HG03571 (cell line): ENCODE data around the gene EXOC6.
"Not testable (repeated sequence)": the region's sequence is repeated elsewhere in the genome, so short reads cannot be mapped to it uniquely, and the experiment has no call there.

Experiments
- ATAC-seq: cut with Tn5 transposase; IDR thresholded peaks from one replicate; pipeline ENCODE4 v1.9.1; 2021; ENCODE audit not compliant: unreplicated experiment

EXOC6 gene

DNA sequence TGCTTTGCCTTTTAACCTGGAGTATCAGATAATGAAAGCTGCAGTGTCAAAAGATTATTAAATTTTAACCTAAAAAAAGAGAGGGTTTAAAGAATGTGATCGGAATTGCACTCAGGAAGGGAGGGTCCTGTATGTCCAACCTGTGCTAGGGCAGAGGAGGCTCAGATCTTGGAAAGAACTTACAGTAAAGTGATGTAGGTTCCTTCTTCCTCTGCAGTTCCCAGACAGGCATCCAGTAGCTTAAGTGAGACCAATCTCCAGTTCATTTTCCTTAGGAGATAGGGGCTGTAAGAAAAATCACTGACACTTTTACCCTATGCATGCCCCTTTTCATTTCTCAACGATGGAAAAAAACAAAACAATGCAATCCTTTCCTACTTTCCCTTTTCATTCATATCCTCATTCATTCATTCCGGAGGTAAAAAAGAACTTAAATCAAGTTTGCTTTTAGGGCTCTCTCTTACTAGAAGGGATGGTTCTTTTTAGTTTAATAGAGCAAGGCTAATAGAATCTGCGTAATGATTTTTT lies 28.3 kb downstream of the EXOC6 start:
- no peak for ATAC-seq

DNA sequence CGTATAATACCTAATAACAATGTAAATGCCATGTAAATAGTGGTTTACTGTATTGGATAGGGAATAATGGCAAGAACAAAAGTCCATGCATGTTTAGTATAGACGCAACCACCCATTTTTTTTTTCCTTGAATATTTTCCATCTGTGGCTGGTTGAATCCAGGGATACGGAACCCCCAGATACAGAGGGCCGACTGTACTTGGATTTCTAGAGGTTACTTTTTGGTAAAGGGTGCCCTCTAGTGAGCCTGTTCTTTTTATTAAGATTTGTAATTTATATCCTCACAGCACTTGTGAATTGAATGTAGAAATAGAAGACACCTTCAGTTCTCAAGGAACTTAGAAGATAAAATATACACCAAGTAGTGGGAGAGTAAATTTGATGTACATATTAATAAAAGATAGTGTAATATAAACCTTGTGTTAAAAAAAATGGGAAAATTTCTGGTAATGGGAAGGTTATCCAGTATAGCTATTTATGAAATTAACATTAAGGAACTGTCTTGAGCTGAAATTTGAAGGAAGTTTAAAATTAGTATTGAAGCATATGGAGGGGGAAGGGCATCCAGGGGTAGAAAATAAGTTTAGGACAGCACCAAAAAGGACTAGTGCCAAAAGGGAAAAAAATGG lies 32.0 kb downstream of the EXOC6 start:
- ATAC-seq: no peak

DNA sequence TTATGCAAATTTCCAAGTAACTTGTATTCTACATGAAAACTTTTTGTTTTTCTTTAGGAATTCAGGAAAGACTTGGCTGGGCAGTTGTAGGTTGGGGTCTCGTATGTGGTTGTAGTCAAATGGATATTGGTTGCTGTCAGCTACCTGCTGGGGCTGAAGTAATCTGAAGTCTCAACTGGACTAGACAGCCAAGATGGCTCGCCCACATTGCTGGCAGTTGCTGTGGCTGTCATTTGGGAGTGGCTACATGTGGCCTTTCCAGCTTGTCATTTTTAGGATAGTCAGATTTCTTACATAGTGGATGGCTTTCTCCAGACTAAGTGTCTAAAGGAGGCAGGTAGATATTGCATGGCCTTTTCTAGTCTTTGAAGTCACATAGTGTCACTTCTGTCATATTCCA lies 32.6 kb downstream of the EXOC6 start:
- no peak for ATAC-seq

DNA sequence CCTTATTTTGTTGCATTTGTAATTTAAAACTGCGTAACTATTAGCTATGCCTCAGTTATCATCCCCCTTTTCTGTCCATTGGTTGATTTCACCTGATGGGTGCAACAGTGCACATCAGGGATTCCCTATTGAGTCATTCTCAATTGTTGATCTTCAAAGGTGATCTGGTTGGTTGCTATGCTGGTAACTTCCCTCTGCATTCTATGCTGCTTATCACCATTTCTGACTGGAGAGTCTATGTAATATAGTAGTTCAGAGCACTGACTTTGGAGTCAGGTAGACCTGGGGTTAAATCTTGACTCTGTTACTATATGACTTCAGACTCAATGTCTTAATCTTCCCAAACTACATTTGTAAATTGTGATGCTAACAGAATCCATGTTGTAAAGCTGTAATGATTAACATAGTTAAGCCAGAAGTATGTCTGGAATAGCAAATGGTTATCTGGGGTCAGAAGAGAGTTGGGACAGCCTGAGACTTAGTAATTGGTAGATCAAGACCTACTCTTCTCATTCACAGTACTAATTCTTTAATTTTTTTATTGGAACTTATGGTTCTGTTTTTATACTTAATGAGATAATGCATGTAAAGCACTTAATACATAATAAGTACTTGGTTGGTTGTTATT lies 38.1 kb downstream of the EXOC6 start:
- no peak for ATAC-seq

DNA sequence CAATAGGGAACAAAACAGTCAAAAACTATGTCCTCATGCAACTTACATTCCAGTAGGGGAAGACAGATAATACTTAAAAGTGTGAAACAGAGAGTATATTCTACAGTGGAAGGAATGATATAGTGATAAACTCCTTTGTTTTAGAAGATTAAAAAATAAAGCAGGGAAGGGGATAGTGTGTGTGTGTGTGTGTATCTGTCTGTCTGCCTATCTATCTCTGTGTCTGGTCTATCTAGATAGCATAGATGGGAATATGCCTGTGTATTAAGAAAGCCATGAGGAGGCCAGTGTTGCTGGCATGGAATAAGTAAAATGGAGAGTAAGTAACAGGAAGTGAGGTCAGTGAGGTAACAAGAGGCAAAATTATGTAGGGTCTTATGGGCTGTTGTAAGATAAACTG lies 42.2 kb downstream of the EXOC6 start:
- no peak for ATAC-seq

DNA sequence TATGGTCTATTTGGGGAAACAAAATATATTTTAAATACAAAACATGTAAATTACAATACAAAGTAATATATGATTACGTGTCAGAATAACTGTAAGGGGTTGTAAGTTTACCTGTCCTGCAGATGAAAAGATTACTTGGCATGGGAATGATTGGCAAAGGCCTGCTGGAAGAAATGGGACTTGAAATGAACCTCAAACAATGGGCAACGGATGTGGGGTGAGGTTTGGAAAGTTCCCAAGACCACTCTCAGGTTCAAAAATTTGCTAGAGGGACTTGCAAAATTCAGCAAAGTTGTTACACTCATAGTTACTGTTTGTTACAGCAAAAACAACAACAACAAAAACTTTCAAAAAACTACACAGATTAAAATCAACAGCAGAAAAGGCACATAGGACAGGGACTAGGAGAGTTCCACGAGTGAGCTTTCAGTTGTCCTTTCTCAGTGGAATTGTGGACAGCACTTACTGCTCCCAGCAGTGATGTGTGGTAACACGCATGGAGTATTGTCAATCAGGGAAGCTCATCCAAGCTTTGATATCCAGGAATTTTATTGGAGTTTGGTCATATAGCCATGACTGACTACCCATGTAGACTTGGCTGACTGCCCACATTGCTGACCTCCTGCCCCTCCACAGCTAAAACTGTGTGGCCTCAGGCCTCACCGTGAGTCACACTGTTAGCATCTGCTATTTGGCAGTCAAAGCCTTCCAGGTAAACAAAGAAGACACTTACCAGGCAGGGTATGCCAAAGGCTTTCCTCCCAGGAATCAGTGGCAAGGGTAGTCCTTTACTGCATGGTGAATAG lies 43.8 kb downstream of the EXOC6 start:
- ATAC-seq: no peak

DNA sequence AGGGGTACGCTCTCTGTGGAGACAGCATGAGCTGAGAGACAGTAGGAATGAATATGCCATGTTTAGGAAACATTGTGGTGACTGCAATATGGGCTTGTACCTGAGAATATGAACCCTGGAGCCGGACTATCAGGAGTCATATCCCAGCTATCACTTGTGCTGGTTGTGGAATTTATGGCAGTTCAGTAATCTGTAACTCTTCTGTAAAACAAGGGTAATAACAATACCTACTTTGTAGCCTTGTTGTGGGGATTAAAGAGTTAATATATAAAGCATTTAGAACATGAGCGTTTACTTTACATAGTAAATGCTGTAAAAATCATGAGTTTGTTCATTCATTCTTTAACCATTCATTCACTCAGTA lies 44.4 kb downstream of the EXOC6 start:
- ATAC-seq: no peak

DNA sequence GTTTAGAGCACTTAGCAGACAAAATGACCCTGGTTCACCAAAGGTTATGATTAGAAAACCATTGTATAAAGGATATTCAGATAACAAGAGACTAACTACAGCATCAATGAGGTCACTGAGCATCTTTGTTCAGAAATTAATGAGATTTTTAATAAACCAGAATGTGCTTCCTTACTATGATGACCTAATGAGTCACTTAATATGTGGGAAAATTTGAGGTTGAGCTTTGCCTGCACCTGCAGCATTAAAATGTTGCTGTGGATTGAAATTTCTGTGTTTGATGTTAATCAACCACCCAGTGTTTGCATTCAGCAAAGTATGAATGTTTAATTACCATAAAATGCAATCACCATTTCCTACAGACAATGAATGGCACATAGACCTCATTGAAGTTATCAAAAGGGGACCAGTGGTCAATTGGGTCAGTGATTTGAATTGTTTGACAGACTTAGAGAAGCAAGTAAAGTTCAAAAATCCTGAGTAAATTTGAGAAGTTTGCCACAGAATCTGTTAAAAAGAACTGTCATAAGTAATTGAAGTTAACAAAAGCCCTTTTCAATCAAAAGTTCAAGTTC lies 45.8 kb downstream of the EXOC6 start:
- ATAC-seq: no peak

DNA sequence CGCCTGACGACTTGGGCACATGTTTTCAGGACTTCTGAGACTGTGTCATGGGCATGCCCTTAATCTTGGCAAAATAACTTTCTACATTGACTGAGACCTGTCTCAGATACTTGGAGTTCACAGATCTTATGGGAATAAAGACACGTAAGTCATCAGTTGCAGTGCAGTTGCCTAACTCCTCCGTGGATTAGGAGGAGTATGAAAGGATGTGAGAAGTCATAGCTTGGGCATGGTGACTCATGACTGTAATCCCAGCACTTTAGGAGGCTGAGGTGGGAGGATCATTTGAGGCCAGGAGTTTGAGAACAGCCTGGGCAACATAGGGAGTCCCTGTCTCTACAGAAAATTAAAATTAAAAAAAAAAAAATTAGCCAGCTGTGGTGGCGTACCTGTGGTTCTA lies 49.6 kb downstream of the EXOC6 start:
- ATAC-seq: no peak

DNA sequence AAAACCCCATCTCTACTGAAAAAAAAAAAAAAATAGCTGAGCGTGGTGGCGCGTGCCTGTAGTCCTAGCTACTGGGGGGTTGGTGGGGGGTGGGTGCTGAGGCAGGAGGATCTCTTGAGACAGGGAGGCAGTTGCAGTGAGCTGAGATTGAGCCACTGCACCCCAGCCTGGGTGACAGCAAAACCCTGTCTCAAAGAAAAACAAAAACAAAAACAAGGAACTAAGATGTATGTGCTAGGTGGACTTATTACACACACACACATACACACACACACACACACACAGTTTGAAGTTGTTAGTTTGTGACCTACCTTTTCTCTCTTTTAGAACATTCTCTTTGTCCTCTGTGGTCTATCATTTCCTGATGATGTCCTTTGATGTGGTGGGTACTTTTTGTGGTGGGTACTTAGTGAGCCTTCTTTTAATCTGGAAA lies 53.5 kb downstream of the EXOC6 start:
- ATAC-seq: no peak

DNA sequence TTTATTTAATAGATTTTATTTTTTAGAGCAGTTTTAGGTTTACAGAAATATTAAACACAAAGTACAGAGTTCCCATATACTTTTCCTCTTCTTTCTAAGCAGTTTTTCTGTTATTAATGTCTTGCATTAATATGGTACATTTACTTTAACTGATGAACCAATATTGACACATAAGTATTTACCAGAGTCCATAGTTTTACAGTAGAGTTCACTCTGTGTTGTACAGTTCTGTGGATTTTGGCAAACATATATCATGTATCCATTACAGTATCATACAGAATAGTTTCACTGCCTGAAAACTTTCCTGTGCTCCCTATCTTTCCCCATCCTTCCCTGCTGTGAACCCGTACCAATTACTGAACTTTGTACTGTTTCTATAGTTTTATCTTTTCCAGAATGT lies 55.3 kb downstream of the EXOC6 start:
- no peak for ATAC-seq

DNA sequence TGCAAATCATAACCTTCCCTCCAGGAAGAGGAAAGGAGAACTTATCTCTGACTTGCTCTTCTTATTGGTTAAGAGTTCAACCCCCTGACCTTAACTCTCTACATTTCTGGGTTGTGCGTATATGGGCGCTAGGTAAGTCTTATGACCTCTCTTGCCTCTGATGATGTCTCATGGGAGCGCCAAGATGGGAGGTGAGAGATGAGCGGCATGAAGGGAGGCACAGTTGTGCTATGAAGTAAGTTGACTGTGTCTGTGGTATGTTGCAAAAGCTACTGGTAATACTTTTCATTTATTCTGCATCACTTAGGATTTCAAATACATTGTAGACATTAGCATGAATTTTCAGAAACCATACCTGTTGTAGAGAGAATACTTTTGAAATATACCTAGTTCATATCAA lies 59.0 kb downstream of the EXOC6 start:
- ATAC-seq: no peak

DNA sequence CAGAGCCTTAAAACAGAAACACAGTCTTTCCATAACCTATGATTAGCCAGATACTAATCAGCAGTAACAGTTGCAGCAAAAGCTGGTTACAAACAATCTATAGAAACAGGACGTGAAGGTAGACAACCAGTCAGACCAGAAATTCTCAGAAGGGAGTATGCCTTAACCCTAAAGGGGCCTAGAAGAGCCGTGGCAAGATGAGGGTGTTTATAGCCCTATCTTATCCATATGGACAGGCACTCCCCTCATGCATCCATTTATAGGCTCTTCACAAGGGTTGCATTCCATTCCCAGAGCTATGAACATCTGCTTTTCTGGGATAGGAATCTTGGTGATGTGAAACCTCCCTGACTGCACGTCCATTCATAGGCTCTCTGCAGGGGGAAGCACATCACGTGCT lies 64.3 kb downstream of the EXOC6 start:
- not testable (repeated sequence) for ATAC-seq

DNA sequence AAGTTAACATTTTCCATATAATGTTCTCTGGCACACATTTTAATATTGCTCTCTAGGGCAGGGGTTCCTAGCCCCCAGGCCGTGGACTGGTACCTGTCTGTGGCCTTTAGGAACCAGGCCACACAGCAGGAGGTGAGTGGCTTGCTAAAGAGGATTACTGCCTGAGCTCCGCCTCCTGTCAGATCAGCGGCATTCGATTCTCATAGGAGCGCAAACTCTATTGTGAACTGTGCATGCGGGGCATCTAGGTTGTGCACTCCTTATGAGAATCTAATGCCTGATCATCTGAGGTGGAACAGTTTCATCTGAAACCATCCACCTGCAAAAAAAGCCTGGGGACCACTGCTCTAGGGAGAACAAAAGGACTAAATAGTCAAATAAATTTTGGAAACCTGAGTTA lies 65.7 kb downstream of the EXOC6 start:
- ATAC-seq: no peak

DNA sequence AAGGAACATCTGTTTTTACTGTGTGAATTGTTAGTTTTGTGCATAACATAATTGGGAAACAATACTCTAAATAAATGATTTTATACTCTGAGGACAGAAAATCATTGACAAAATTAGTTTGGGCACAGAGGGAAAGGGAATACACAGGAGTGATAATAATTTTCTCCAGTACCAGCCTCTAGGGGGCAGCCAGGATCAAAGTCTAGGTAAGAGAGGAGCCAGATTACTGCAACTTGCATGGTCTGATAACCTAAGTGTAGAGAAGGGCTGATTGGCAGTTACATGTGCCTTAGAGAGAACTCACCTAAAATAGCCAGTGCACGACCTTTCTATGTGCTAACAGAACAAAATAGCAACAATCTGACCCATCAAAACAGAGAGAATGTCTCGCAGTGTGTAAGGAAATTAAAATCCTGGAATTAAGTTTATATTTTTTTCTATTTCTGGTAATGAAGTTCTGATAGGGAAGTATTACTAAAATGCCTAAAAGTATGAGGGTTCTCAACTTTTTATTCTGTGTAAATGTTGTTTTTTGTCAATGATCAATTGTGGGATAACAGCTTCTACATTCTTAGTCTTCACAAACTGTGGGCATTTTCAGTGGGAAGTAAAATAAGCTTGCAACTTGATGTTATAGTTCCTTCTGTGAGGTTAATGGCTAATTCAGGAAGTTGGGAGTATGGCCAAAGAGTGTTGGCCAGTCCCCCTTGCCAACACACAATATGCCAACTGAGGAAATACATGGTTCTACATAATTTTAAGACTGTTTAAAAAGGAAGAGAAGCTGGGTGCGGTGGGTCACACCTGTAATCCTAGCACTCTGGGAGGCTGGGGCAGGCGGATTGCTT lies 66.4 kb downstream of the EXOC6 start:
- no peak for ATAC-seq

DNA sequence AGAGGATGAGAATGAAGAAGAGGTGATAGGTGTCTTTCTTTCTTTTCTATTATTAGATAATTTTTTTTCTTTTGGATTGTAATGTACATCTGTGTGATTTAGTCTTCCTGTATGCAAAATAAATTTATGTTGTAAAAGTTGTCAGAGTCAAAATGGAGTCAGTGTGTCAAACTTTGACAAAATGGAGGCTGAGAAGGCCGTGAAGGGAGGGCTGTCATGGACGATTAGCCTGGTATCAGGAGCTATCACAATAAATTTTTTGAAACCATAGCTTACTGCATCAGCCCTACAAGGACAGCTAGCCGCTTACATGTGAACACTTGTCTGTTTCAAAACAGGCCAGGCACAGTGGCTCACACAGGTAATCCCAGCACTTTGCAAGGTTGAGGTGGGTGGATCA lies 67.6 kb downstream of the EXOC6 start:
- no peak for ATAC-seq

DNA sequence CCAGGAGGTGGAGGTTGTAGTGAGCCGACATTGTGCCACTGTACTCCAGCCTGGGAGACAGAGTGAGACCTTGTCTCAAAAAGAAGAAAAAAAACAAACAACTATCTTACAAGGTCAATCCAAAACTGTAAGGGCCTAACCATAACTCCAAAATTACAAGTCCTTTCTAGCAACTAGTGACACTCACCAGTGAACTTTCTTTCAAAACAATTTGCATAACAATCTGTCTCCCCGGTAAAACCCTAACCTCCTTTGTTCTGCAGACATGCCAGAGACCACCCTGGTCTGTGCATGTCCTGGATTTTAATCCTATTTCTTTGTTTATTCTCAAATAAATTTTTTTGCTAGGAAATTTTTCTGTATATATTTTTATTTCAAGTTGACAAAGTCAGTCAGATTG lies 68.1 kb downstream of the EXOC6 start:
- no peak for ATAC-seq

DNA sequence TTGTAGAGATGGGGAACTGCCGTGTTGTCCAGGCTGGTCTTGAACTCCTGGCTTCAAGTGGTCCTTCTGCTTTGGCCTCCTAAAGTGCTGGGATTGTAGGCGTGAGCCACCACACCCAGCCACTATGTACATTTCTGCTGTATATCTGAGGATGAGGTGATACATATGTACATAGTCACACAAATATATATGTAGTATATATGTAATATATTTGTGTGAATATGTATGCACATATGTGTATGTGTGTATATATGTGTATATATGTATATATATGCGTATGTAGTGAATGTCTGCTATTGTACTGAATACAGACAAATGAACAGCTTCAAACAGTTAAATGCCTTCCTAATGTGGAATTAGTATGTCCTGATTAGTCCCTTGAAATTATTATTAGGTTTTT lies 70.3 kb downstream of the EXOC6 start:
- no peak for ATAC-seq

DNA sequence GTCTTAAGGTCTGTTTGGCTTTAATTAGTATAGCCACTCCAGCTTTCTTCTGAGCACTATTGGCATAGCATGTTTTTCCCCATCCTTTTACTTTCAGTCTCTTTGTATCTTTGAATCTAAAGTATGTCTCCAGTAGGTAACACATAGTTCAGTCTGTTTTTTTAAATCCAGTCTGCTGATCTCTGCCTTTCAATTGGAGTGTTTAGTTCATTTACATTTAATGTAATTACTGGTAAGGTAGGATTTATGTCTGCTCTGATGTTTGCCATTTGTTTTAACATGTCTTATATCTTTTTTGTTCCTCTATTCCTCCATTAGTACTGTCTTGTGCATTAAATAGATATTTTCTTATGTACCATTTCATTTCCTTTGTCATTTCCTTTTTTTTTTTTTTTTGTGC lies 72.5 kb downstream of the EXOC6 start:
- ATAC-seq: no peak

DNA sequence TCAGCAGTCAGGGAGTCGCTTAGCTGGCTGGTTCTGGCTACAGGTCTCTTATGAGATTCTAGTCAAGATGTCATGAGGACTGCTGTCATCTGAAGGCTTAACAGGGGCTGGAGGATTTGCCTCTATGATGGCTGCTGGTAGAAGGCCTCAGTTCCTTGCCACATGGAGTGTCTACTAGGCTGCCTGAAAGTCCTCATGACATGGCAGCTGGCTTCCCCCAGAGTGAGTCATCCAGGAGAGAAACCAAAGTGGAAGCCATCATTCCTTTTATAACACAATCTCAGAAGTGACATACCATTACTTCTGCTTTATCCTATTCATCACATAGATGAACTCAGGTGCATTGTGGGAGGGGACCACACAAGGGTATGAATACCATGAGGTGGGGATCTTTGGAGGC lies 75.1 kb downstream of the EXOC6 start:
- ATAC-seq: no peak

DNA sequence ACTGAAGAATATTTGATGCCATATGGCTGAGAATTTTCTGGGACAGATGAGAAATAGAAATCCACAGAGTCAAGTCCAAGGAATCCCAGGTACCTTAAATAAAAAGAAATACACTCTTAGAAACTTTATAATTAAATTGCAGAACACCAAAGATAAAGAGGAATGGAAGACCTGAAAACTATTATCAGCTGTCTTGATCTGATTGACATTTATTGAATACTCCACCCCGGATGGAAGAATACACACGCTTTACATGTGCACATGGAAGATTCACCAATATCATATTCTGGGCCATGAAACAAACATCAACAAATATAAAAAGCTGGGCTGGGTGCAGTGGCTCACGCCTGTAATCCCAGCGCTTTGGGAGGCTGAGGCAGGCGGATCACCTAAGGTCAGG lies 81.6 kb downstream of the EXOC6 start:
- ATAC-seq: no peak
